WI38 (cell line): ENCODE results near the gene LAMB4.

Experiments
- H3K4me3 ChIP-seq: 2 replicates; pipeline ENCODE4 v1.5.1; 2011; ENCODE audit warnings: low read depth, mild to moderate bottlenecking, control low read depth, low read length
- CTCF ChIP-seq: IDR thresholded peaks from 2 replicates; pipeline ENCODE4 v1.5.1; 2012; ENCODE audit warnings: low read depth, mild to moderate bottlenecking, control low read depth, low read length

Gene LAMB4

GRCh38 chr7:108073305-108074070, 56.7 kb downstream of the LAMB4 start:
- no peak for TF ChIP-seq CTCF

GRCh38 chr7:108072739-108073138, 57.4 kb downstream of the LAMB4 start:
- H3K4me3 ChIP-seq = no peak overlapping the region
- TF ChIP-seq CTCF = no peak

More at GRCh38 chr7:108073305-108074070, 56.7 kb downstream of the LAMB4 start:
- no peak overlapping the region for H3K4me3 ChIP-seq

- no peak for TF ChIP-seq CTCF
These were observed 58.0 kb downstream of the LAMB4 start for GRCh38 chr7:108072116-108072515.

GRCh38 chr7:108071551-108071950, 58.6 kb downstream of the LAMB4 start:
- no peak for TF ChIP-seq CTCF

More at GRCh38 chr7:108072116-108072515, 58.0 kb downstream of the LAMB4 start:
- no peak overlapping the region for H3K4me3 ChIP-seq

GRCh38 chr7:108069646-108070045, 60.5 kb downstream of the LAMB4 start:
- no peak for TF ChIP-seq CTCF
- no peak overlapping the region for H3K4me3 ChIP-seq

More at GRCh38 chr7:108071551-108071950, 58.6 kb downstream of the LAMB4 start:
- H3K4me3 ChIP-seq = no peak overlapping the region

- no peak overlapping the region for H3K4me3 ChIP-seq
- no peak for TF ChIP-seq CTCF
These were observed 62.3 kb downstream of the LAMB4 start for GRCh38 chr7:108067844-108068243.

GRCh38 chr7:108066486-108066885, 63.7 kb downstream of the LAMB4 start:
- TF ChIP-seq CTCF = no peak
- no peak overlapping the region for H3K4me3 ChIP-seq
